CD14-positive monocyte (primary cell): ENCODE measurements around the gene AGXT. TPM values are rescaled to one million over a fixed set of nuclear protein-coding genes. Genes with fewer than 3 reads are reported as not detected.

Source experiments
- DNase-seq, 3 donors: peaks; one replicate each; pipeline ENCODE4 v3.0.0-alpha.2; 2011 to 2022
- H2AFZ ChIP-seq: 2 replicates; pipeline ENCODE4 v1.6.0; 2012; ENCODE audit warnings: mild to moderate bottlenecking, low read depth, low read length, inconsistent platforms; ENCODE audit not compliant: insufficient read depth, poor library complexity, severe bottlenecking
- H3K27ac ChIP-seq, 2 donors: 1 replicate in 1 of 2; 2 replicates in 1 of 2; pipeline ENCODE4 v1.5.1; 2012 to 2013; ENCODE audit warnings: low read length in 2 of 2, control low read depth in 1 of 2, inconsistent platforms in 1 of 2, low read depth in 1 of 2, mild to moderate bottlenecking in 1 of 2
- H3K27me3 ChIP-seq, 2 donors: one replicate each; pipeline versions ENCODE4 v1.6.0 to v1.6.1; 2011 to 2013; ENCODE audit warnings: low read length in 2 of 2; ENCODE audit not compliant: control insufficient read depth in 2 of 2, insufficient read depth in 2 of 2
- H3K36me3 ChIP-seq, 2 donors: replicated peaks in 1 of 2; 1 replicate in 1 of 2; 2 replicates in 1 of 2; pipeline versions ENCODE4 v1.5.1 to v1.6.1; 2012 to 2013; ENCODE audit warnings: low read length in 2 of 2, control low read depth in 1 of 2, inconsistent platforms in 1 of 2, mild to moderate bottlenecking in 1 of 2; ENCODE audit not compliant: insufficient read depth in 2 of 2, control insufficient read depth in 1 of 2
- H3K4me1 ChIP-seq, 2 donors: 1 replicate in 1 of 2; 2 replicates in 1 of 2; pipeline versions ENCODE4 v1.5.1 to v1.6.1; 2012 to 2013; ENCODE audit warnings: low read length in 2 of 2, control low read depth in 1 of 2, inconsistent platforms in 1 of 2, mild to moderate bottlenecking in 1 of 2, moderate library complexity in 1 of 2; ENCODE audit not compliant: insufficient read depth in 2 of 2, control insufficient read depth in 1 of 2
- H3K4me2 ChIP-seq: replicated peaks from 2 replicates; pipeline ENCODE3; 2012; ENCODE audit warnings: low read length, moderate library complexity, mild to moderate bottlenecking; ENCODE audit not compliant: poor library complexity, severe bottlenecking; ENCODE audit errors: extremely low read depth
- H3K4me3 ChIP-seq, 3 experiments: fragments of 200-600 bp in 1 of 3; sonication (generic) in 1 of 3; replicated peaks in 1 of 3; 1 replicate in 2 of 3; 2 replicates in 1 of 3; pipeline ENCODE4 v1.5.1; 2011 to 2013; ENCODE audit warnings: low read length in 3 of 3, mild to moderate bottlenecking in 3 of 3, control low read depth in 2 of 3, low read depth in 2 of 3, inconsistent platforms in 1 of 3, moderate library complexity in 1 of 3
- H3K79me2 ChIP-seq: 2 replicates; pipeline ENCODE4 v1.6.0; 2012; ENCODE audit warnings: mild to moderate bottlenecking, control low read depth, inconsistent platforms, low read length, moderate library complexity; ENCODE audit not compliant: insufficient read depth
- H3K9ac ChIP-seq: 2 replicates; pipeline ENCODE4 v1.6.0; 2017; ENCODE audit warnings: low read length, mild to moderate bottlenecking; ENCODE audit not compliant: insufficient read depth, poor library complexity, severe bottlenecking
- H3K9me3 ChIP-seq, 2 donors: replicated peaks in 1 of 2; 1 replicate in 1 of 2; 2 replicates in 1 of 2; pipeline versions ENCODE4 v1.5.1 to v1.6.1; 2012 to 2013; ENCODE audit warnings: low read length in 2 of 2, control low read depth in 1 of 2; ENCODE audit not compliant: control insufficient read depth in 1 of 2, insufficient read depth in 1 of 2
- H4K20me1 ChIP-seq: 2 replicates; pipeline ENCODE4 v1.6.0; 2012; ENCODE audit warnings: mild to moderate bottlenecking, low read length, control low read depth, moderate library complexity; ENCODE audit not compliant: insufficient read depth
- H3K27ac Mint-ChIP-seq, 7 donors: one replicate each; pipeline ENCODE4 v1.8.0; 2020; ENCODE audit warnings: mild to moderate bottlenecking in 7 of 7, mixed read lengths in 7 of 7, moderate library complexity in 6 of 7, inconsistent platforms in 2 of 7
- H3K27me3 Mint-ChIP-seq, 3 donors: one replicate each; pipeline ENCODE4 v1.8.0; 2021 to 2022; ENCODE audit warnings: low read depth in 3 of 3, mild to moderate bottlenecking in 3 of 3, mixed read lengths in 3 of 3, moderate library complexity in 3 of 3, inconsistent platforms in 1 of 3
- H3K36me3 Mint-ChIP-seq, 2 donors: one replicate each; pipeline ENCODE4 v1.8.0; 2020; ENCODE audit warnings: mixed read lengths in 2 of 2, inconsistent platforms in 1 of 2, mild to moderate bottlenecking in 1 of 2
- H3K4me1 Mint-ChIP-seq: one replicate; pipeline ENCODE4 v1.8.0; 2020; ENCODE audit warnings: mild to moderate bottlenecking, mixed read lengths
- H3K4me3 Mint-ChIP-seq, 2 donors: one replicate each; pipeline ENCODE4 v1.8.0; 2020; ENCODE audit warnings: mild to moderate bottlenecking in 2 of 2, mixed read lengths in 2 of 2, moderate library complexity in 1 of 2
- H3K9me3 Mint-ChIP-seq, 7 donors: one replicate each; pipeline ENCODE4 v1.8.0; 2020 to 2022; ENCODE audit warnings: mixed read lengths in 7 of 7, mild to moderate bottlenecking in 6 of 7, moderate library complexity in 6 of 7, inconsistent platforms in 2 of 7
- CTCF ChIP-seq: fragments of 200-600 bp; IDR thresholded peaks from one replicate; pipeline ENCODE4 v1.8.0; 2022; ENCODE audit warnings: antibody characterized with exemption, mild to moderate bottlenecking
- WGBS: methylation state at CpG from one replicate; pipeline ENCODE4 v1.1.5; 2013; ENCODE audit warnings: missing lambda C conversion rate; ENCODE audit not compliant: insufficient coverage; 5-methylcytosine and 5-hydroxymethylcytosine counted together
- intact Hi-C, 2 donors: fragments of 100-400 bp; cut with micrococcal nuclease; formaldehyde crosslinking; loops; one replicate each; pipeline versions ENCODE4 v1.15.0 to v1.15.1; 2023
- polyA plus RNA-seq, 3 donors: library from polyadenylated mRNA; depleted of rRNA in 1 of 3; unstranded in 2 of 3; stranded (reverse) in 1 of 3; fragments of 300-500 nt in 2 of 3; fragments of >200 nt in 1 of 3; fragmentation: Illumina TruSeq in 2 of 3; gene quantifications; 1 replicate in 2 of 3; 2 replicates in 1 of 3; pipeline ENCODE4 v1.2.3, GENCODE V29; 2012 to 2021

AGXT gene
- polyA plus RNA-seq, 3 donors = not detected

DNA sequence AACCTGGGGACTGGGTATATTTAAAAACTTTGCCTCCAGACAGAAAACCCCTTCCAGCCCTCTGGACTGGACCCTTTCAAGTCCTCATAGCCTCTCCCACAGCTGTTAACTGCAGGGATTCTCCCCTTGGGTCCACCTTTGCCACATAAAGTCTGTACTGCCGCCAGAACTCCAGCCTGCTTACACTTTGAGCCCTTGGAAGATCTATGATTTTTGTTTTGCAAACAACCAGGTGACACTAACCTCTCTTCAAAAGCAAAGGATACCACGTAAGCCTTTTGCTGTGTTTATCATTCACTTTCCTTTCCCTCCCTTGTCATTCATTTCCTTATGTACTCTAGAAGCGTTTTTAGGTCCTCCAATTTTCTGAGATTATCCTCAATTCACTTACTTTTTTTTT is 4.1 kb upstream of the AGXT start:
- Histone ChIP-seq H3K9ac (no peak overlapping the region), H3K9me3 (no peaks in the 10 kb centered on the region), H3K27ac (no peak overlapping the region), H3K36me3 (no peaks in the 10 kb centered on the region), H4K20me1 (no peaks in the 10 kb centered on the region), H3K4me3 (no peak overlapping the region), H3K27me3 (no peaks in the 10 kb centered on the region), H3K4me1 (no peaks in the 10 kb centered on the region), H3K79me2 (no peaks in the 10 kb centered on the region), H2AFZ (no peak overlapping the region), H3K4me2 (no peak overlapping the region)
- Mint-ChIP-seq H3K27ac (peak overlapping the region in 1 of 7 donors; percentile 40), H3K9me3 (no peaks in the 10 kb centered on the region), H3K4me3 (no peak overlapping the region), H3K27me3 (peaks cover 0 to 7% (median 5%) of the 10 kb centered on the region in 3 donors), H3K4me1 (peaks cover 5% of the 10 kb centered on the region), H3K36me3 (no peaks in the 10 kb centered on the region)
- whole genome bisulfite sequencing = 86% methylated on average over 1 of the region's 3 CpGs
- intact Hi-C loops = no loop called here
- DNase-seq = no peak
- no peak for TF ChIP-seq CTCF

GRCh38 chr2:240865391-240865790 is 3.2 kb upstream of the AGXT start:
- Histone ChIP-seq H3K27ac (no peak overlapping the region), H3K79me2 (no peaks in the 10 kb centered on the region), H4K20me1 (no peaks in the 10 kb centered on the region), H3K4me3 (no peak overlapping the region), H3K4me2 (no peak overlapping the region), H3K36me3 (no peaks in the 10 kb centered on the region), H2AFZ (no peak overlapping the region), H3K4me1 (no peaks in the 10 kb centered on the region), H3K9ac (no peak overlapping the region), H3K9me3 (no peaks in the 10 kb centered on the region), H3K27me3 (no peaks in the 10 kb centered on the region)
- peaks cover 0 to 8% (median 5%) of the 10 kb centered on the region in 3 donors for H3K27me3 Mint-ChIP-seq
- no peak for DNase-seq
- H3K36me3 Mint-ChIP-seq = no peaks in the 10 kb centered on the region
- no peak overlapping the region for H3K27ac Mint-ChIP-seq
- WGBS = 75% methylated on average over 2 of the region's 5 CpGs
- H3K9me3 Mint-ChIP-seq = no peaks in the 10 kb centered on the region
- no peak overlapping the region for H3K4me3 Mint-ChIP-seq
- no peak for TF ChIP-seq CTCF
- peaks cover 5% of the 10 kb centered on the region for H3K4me1 Mint-ChIP-seq
- intact Hi-C loops = no loop called here
